GM12878 (cell line): ENCODE data around the gene SIRT3. TPM values are rescaled to one million over a fixed set of nuclear protein-coding genes. Genes with fewer than 3 reads are reported as not detected.

Source experiments
- ATAC-seq: fragments of 200-7000 bp; cut with Tn5 transposase; 3 replicates; pipeline ENCODE4 v1.9.1; 2020; ENCODE audit warnings: mild to moderate bottlenecking, moderate library complexity
- BruUV-seq: library from RNA; stranded (reverse); fragments of 400-500 nt; replicated peaks from 2 replicates; lab custom pipeline; 2021; lab: Mats Ljungman, UMichigan
- CTCF ChIA-PET: fragments of 300-600 bp; sonication (Branson Sonifier 250); formaldehyde crosslinking; extraction: SDS; loops from one replicate; lab custom pipeline; 2021; ENCODE audit warnings: inconsistent platforms; lab: Yijun Ruan, JAX
- POLR2A ChIA-PET: fragments of 350-600 bp; formaldehyde crosslinking; extraction: SDS; loops from one replicate; lab custom pipeline; 2021; ENCODE audit warnings: inconsistent platforms; lab: Charles Lee
- RAD21 ChIA-PET: fragments of 300-600 bp; sonication (Branson Sonifier 250); formaldehyde crosslinking; loops from one replicate; lab custom pipeline; 2023; ENCODE audit warnings: antibody characterized with exemption; ENCODE audit not compliant: unreplicated experiment; lab: Charles Lee
- SMC1A ChIA-PET: fragments of 300-600 bp; sonication (Branson Sonifier 250); formaldehyde crosslinking; loops from one replicate; lab custom pipeline; 2023; ENCODE audit not compliant: unreplicated experiment, uncharacterized antibody; lab: Charles Lee
- DNase-seq: peaks from one replicate; pipeline ENCODE4 v3.0.0-alpha.2; 2011; ENCODE audit warnings: low read depth, low spot score
- FAIRE-seq: peaks from 3 replicates; lab custom pipeline; 2011; peaks lifted over from hg19 to GRCh38; lab: Jason Lieb, UNC
- H2AFZ ChIP-seq: 2 replicates; pipeline ENCODE4 v1.6.0; 2011; ENCODE audit warnings: low read depth, low read length, control low read depth; ENCODE audit not compliant: control insufficient read depth
- H3K27ac ChIP-seq: 2 replicates; pipeline ENCODE4 v1.5.1; 2011; ENCODE audit warnings: control low read depth; ENCODE audit not compliant: control insufficient read depth, insufficient read depth
- H3K27me3 ChIP-seq, 2 experiments: replicated peaks in 1 of 2; 2 replicates each; pipeline versions ENCODE4 v1.6.0 to v1.6.1; 2011; ENCODE audit warnings: low read length in 1 of 2; ENCODE audit not compliant: control insufficient read depth in 2 of 2, insufficient read depth in 2 of 2
- H3K36me3 ChIP-seq, 2 experiments: 2 replicates each; pipeline ENCODE4 v1.5.1; 2011; ENCODE audit warnings: low read length in 1 of 2; ENCODE audit not compliant: control insufficient read depth in 2 of 2, insufficient read depth in 2 of 2
- H3K4me1 ChIP-seq: 2 replicates; pipeline ENCODE4 v1.6.1; 2011; ENCODE audit warnings: mild to moderate bottlenecking, low read length, moderate library complexity, mixed read lengths; ENCODE audit not compliant: control insufficient read depth, insufficient read depth
- H3K4me2 ChIP-seq: 2 replicates; pipeline ENCODE4 v1.6.0; 2011; ENCODE audit warnings: control low read depth; ENCODE audit not compliant: control insufficient read depth, insufficient read depth
- H3K4me3 ChIP-seq: fragments of 200-600 bp; sonication (generic); 2 replicates; pipeline ENCODE4 v1.5.1; 2016
- H3K79me2 ChIP-seq: 2 replicates; pipeline ENCODE4 v1.6.0; 2011; ENCODE audit warnings: low read length; ENCODE audit not compliant: control insufficient read depth, insufficient read depth
- H3K9ac ChIP-seq: 2 replicates; pipeline ENCODE4 v1.8.0; 2011; ENCODE audit warnings: low read length, control low read depth, mixed read lengths; ENCODE audit not compliant: control insufficient read depth, insufficient read depth
- H3K9me3 ChIP-seq: replicated peaks from 3 replicates; pipeline ENCODE4 v1.5.1; 2011; ENCODE audit warnings: mild to moderate bottlenecking, low read length; ENCODE audit not compliant: control insufficient read depth, insufficient read depth
- H4K20me1 ChIP-seq: 2 replicates; pipeline ENCODE4 v1.6.0; 2011; ENCODE audit not compliant: control insufficient read depth, insufficient read depth
- ATF3 ChIP-seq: IDR thresholded peaks from 2 replicates; pipeline ENCODE4 v1.6.1; 2011; ENCODE audit warnings: low read depth, mild to moderate bottlenecking, low read length, moderate library complexity, borderline replicate concordance; ENCODE audit errors: extremely low read depth
- CREB1 ChIP-seq: IDR thresholded peaks from 2 replicates; pipeline ENCODE4 v1.6.1; 2012; ENCODE audit warnings: low read depth, mild to moderate bottlenecking, inconsistent platforms
- MTA3 ChIP-seq: IDR thresholded peaks from 2 replicates; pipeline ENCODE4 v1.6.1; 2012; ENCODE audit warnings: low read length, inconsistent platforms, borderline replicate concordance
- MYC ChIP-seq: IDR thresholded peaks from 2 replicates; pipeline ENCODE4 v1.6.1; 2011; ENCODE audit warnings: mild to moderate bottlenecking, low read length, moderate library complexity, inconsistent platforms; ENCODE audit not compliant: insufficient read depth, insufficient replicate concordance, insufficient read length, severe bottlenecking
- NRF1 ChIP-seq: conservative IDR thresholded peaks from 2 replicates; pipeline ENCODE4 v1.6.1; 2011; ENCODE audit warnings: mild to moderate bottlenecking, low read depth, low read length, improper control_type of control experiment
- RBBP5 ChIP-seq: fragments of 200-600 bp; sonication (generic); conservative IDR thresholded peaks from 2 replicates; pipeline ENCODE4 v1.6.1; 2016
- SIN3A ChIP-seq: IDR thresholded peaks from 2 replicates; pipeline ENCODE4 v1.6.1; 2012; ENCODE audit warnings: low read depth, low read length, improper control_type of control experiment
- STAT3 ChIP-seq: IDR thresholded peaks from 2 replicates; pipeline ENCODE4 v1.6.1; 2011; ENCODE audit warnings: low read depth, low read length, improper control_type of control experiment
- TCF12 ChIP-seq: IDR thresholded peaks from 2 replicates; pipeline ENCODE4 v1.6.1; 2011; ENCODE audit warnings: low read depth, mild to moderate bottlenecking, low read length
- WGBS: methylation state at CpG from one replicate; pipeline ENCODE4 v1.1.6; 2016; ENCODE audit warnings: low lambda C conversion rate; ENCODE audit not compliant: insufficient replicate concordance, insufficient coverage; ENCODE audit errors: missing lambda C conversion rate; 5-methylcytosine and 5-hydroxymethylcytosine counted together
- in situ Hi-C: fragments of 300-500 bp; cut with MboI; formaldehyde crosslinking; loops from 9 replicates; pipeline ENCODE4 v1.14.3; 2018; ENCODE audit warnings: mixed read lengths
- intact Hi-C: fragments of 100-400 bp; cut with micrococcal nuclease; formaldehyde crosslinking; loops from one replicate; pipeline ENCODE4 v1.14.2; 2022; ENCODE audit not compliant: unreplicated experiment
- polyA plus RNA-seq, 11 experiments: library from polyadenylated mRNA; depleted of rRNA in 4 of 11; unstranded in 6 of 11; stranded (reverse) in 5 of 11; fragments of >200 nt; fragmentation: Nextera tagmentation in 4 of 11; fragmentation: Illumina TruSeq in 1 of 11; extraction: Ambion mirVana in 4 of 11; extraction: Trizol in 1 of 11; gene quantifications; 1 replicate in 1 of 11; 2 replicates in 10 of 11; pipeline versions ENCODE4 v1.2.1 to v1.2.3, GENCODE V29; 2011 to 2016; ENCODE audit warnings: inconsistent platforms in 2 of 11, missing spikeins in 2 of 11, low read depth in 1 of 11
- total RNA-seq, 4 experiments: library from RNA; depleted of rRNA in 3 of 4; stranded (reverse); fragments of >200 nt in 3 of 4; fragmentation: Illumina TruSeq in 1 of 4; extraction: Trizol in 1 of 4; gene quantifications; 2 replicates each; pipeline versions ENCODE4 v1.2.1 to v1.2.3, GENCODE V29; 2013 to 2021

Gene SIRT3
- total and polyA plus RNA-seq, 10 of the 15 experiments (the other 5 are each of a cell fraction or from before 2014, with no cell fraction given), result 0.90 to 23.2 (median 12.6) TPM

DNA sequence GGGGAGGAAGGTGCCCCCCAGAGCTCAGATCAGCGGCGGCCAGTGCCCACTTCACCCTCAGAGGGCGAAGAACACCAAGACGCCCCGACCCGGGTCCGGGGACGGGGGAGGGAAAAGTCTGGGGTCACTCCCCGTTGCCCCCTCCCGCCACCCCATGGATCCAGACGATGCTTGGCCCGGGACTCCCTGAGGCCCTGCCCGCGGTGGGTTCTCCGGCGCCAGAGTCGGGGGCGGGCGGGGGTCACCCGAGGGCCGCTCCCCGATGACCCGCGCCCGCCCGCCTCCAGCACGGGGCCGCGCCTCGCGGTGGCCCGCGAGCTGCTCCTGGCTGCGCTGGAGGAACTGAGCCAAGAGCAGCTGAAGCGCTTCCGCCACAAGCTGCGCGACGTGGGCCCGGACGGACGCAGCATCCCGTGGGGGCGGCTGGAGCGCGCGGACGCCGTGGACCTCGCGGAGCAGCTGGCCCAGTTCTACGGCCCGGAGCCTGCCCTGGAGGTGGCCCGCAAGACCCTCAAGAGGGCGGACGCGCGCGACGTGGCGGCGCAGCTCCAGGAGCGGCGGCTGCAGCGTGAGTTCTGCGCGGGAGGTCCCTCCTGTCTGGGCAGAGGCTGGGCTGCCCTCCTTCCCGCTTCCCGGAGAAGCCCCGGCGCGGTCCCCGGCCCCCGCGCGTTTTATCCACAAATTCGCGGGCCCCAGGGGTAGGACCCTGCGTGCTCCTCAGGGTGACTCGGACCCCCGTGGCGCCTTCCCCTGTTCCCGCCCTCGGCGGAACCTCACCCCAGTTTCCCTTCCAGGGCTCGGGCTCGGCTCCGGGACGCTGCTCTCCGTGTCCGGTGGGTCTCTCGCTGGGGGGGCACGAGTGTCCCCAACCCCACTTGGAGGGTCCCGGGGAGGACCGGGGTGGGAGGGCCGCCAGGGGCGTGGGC is 43.2 kb upstream of the SIRT3 start:
- Histone ChIP-seq H4K20me1 (no peaks in the 10 kb centered on the region), H3K9ac (no peak overlapping the region), H3K27ac (no peak overlapping the region), H3K36me3 (no peaks in the 10 kb centered on the region), H3K27me3 (peaks cover 15 to 20% of the 10 kb centered on the region in 2 experiments), H3K4me1 (no peaks in the 10 kb centered on the region; the same call in 1 of the 2 replicates), H3K9me3 (no peaks in the 10 kb centered on the region; the same call in 2 of the 3 replicates), H3K79me2 (no peaks in the 10 kb centered on the region), H3K4me2 (no peak overlapping the region), H3K4me3 (no peak overlapping the region), H2AFZ (no peak overlapping the region)
- ATAC-seq, result no peak
- BruUV-seq, result no TSS peak
- RAD21 ChIA-PET, result no interaction called here
- intact Hi-C loops, result no loop called here
- no peak for FAIRE-seq
- DNase-seq, result no peak
- 43% methylated on average over 69 of the region's 97 CpGs for WGBS
- TF ChIP-seq MYC (no peak), ATF3 (no peak), TCF12 (no peak), CREB1 (no peak), SIN3A (no peak), STAT3 (no peak), RBBP5 (no peak), MTA3 (no peak), NRF1 (no peak)
- CTCF ChIA-PET, result interaction anchor here (0.9 kb wide), 1 partner anchor 28 kb away, joined by 4 read pairs; no protein-coding TSS in a partner anchor
- SMC1A ChIA-PET, result no interaction called here
- in situ Hi-C loops, result no loop called here
- POLR2A ChIA-PET, result interaction anchor here (0.6 kb wide), 1 partner anchor 61 kb away, joined by 3 read pairs; no protein-coding TSS in a partner anchor
